Upper lobe of right lung (tissue), 1 donor: ENCODE results near the gene CREB3L1. TPM values are rescaled to one million over a fixed set of nuclear protein-coding genes. Genes with fewer than 3 reads are reported as not detected.

Source experiments
- ATAC-seq: fragments of 200-7000 bp; cut with Tn5 transposase; one replicate; pipeline ENCODE4 v1.9.1; 2020; ENCODE audit warnings: mild to moderate bottlenecking, moderate library complexity
- DNase-seq: peaks from one replicate; pipeline ENCODE4 v3.0.0-alpha.2; 2020
- H3K27ac ChIP-seq: fragments of 200-600 bp; one replicate; pipeline ENCODE4 v1.8.0; 2022
- H3K27me3 ChIP-seq: fragments of 200-600 bp; one replicate; pipeline ENCODE4 v1.8.0; 2022; ENCODE audit warnings: mild to moderate bottlenecking
- H3K36me3 ChIP-seq: fragments of 200-600 bp; one replicate; pipeline ENCODE4 v1.8.0; 2022
- H3K4me1 ChIP-seq: fragments of 200-600 bp; one replicate; pipeline ENCODE4 v1.8.0; 2022
- H3K4me3 ChIP-seq: fragments of 200-600 bp; one replicate; pipeline ENCODE4 v1.8.0; 2022; ENCODE audit warnings: mild to moderate bottlenecking
- H3K9me3 ChIP-seq: fragments of 200-600 bp; one replicate; pipeline ENCODE4 v1.8.0; 2022
- intact Hi-C: fragments of 100-400 bp; cut with DNase I; formaldehyde crosslinking; loops from one replicate; pipeline ENCODE4 v1.11.0; 2022
- total RNA-seq: library from RNA; stranded (reverse); fragmentation: NEBNext Ultra II Directional; extraction: Animal tissue kit (Norgen Biotek cat#: 25700); gene quantifications from one replicate; pipeline ENCODE4 v1.2.1, GENCODE V29; 2021
- TF ChIP-seq, protein P1 (sequence below): fragments of 200-600 bp; IDR thresholded peaks from one replicate; pipeline ENCODE4 v1.8.0; 2022; ENCODE audit warnings: antibody characterized with exemption
- donor health status: DM: no; HTN: yes; CAD: no; lungs with severe emphysema.

Gene CREB3L1
- total RNA-seq, 1 donor from 2014 or later = 47.4 TPM

DNA sequence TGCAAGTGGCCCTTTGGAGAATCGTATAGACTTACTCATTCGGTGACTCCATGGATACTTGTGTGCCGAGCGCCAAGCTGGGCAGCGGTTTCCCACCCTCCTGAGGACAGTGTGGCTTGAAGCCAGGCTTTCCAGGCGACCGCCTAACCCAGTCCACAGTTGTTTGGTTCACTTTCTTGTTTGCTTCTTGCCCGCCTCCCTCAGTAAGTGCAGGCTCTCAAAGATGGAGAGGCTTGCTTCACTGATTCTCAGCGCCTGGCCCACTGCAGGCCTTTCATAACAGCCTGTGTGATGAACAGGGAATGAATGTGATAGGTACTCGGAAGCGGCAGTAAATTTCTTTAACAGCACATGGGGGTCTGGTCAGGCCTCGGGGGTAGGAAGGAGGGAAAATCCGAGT is 92.8 kb downstream of the CREB3L1 start:
- Histone ChIP-seq H3K36me3 (peaks cover 45% of the 10 kb centered on the region), H3K4me1 (peaks cover 7% of the 10 kb centered on the region), H3K27ac (no peak overlapping the region), H3K4me3 (no peak overlapping the region), H3K27me3 (no peaks in the 10 kb centered on the region), H3K9me3 (no peaks in the 10 kb centered on the region)
- DNase-seq (no peak), ATAC-seq (peak; percentile 13)
- intact Hi-C loops = no loop called here
- TF ChIP-seq, protein P1, sequence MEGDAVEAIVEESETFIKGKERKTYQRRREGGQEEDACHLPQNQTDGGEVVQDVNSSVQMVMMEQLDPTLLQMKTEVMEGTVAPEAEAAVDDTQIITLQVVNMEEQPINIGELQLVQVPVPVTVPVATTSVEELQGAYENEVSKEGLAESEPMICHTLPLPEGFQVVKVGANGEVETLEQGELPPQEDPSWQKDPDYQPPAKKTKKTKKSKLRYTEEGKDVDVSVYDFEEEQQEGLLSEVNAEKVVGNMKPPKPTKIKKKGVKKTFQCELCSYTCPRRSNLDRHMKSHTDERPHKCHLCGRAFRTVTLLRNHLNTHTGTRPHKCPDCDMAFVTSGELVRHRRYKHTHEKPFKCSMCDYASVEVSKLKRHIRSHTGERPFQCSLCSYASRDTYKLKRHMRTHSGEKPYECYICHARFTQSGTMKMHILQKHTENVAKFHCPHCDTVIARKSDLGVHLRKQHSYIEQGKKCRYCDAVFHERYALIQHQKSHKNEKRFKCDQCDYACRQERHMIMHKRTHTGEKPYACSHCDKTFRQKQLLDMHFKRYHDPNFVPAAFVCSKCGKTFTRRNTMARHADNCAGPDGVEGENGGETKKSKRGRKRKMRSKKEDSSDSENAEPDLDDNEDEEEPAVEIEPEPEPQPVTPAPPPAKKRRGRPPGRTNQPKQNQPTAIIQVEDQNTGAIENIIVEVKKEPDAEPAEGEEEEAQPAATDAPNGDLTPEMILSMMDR = no peak

Other genes with a start within 250 kb of the CREB3L1 start
- 45.4 TPM for gene PHF21A, start 156.2 kb upstream of the CREB3L1 start, total RNA-seq
- 50.4 TPM for gene DGKZ, start 69.8 kb downstream of the CREB3L1 start, total RNA-seq
- 24.7 TPM for gene MDK, start 104.0 kb downstream of the CREB3L1 start, total RNA-seq
- gene CHRM4, start 114.1 kb downstream of the CREB3L1 start, total RNA-seq = 0.35 TPM